ENCODE measurements around the gene IL18BP.

Gene IL18BP

GRCh38 chr11:72030472-72031045, 31.9 kb downstream of the IL18BP start:
- no peaks in the 10 kb centered on the region for H3K27me3 ChIP-seq (ENCODE audit: insufficient read depth, low read length, poor library complexity)
- no peaks in the 10 kb centered on the region for H3K79me1 ChIP-seq (ENCODE audit: low read length)
- H3K36me3 ChIP-seq (ENCODE audit: control insufficient read depth, insufficient read depth, low read length), result peaks cover 5% of the 10 kb centered on the region
- no CpG with 5 or more reads among the region's 1 CpG for WGBS (ENCODE audit: extremely low coverage, insufficient coverage, low lambda C conversion rate)
- H2BK120ac ChIP-seq (ENCODE audit: low read depth, low read length), result no peak overlapping the region
- no peak overlapping the region for H4K5ac ChIP-seq (ENCODE audit: low read length)
- H3K27ac ChIP-seq (ENCODE audit: low read depth, low read length), result no peak overlapping the region
- H3K18ac ChIP-seq (ENCODE audit: low read length), result no peak overlapping the region
- no peak overlapping the region for H3K23ac ChIP-seq (ENCODE audit: low read length)
- H2BK15ac ChIP-seq (replicated peaks; ENCODE audit: low read depth), result no peak overlapping the region
- no peak overlapping the region for H2BK5ac ChIP-seq (ENCODE audit: low read length)
- H3K4me2 ChIP-seq (ENCODE audit: low read length), result no peak overlapping the region
- no peak overlapping the region for H2AK5ac ChIP-seq (ENCODE audit: low read length)
- no peaks in the 10 kb centered on the region for H3K79me2 ChIP-seq (ENCODE audit: control insufficient read depth, insufficient read depth, low read length)
- H3K4me3 ChIP-seq (ENCODE audit: low read length), result no peak overlapping the region
- no peaks in the 10 kb centered on the region for H3K4me1 ChIP-seq (ENCODE audit: control insufficient read depth, low read depth, low read length)
- H3K4ac ChIP-seq (ENCODE audit: low read depth, low read length), result no peak overlapping the region
- H3K56ac ChIP-seq (ENCODE audit: low read length), result no peak overlapping the region
- DNase-seq, result no peak
- H4K8ac ChIP-seq (ENCODE audit: low read depth, low read length), result no peak overlapping the region
- H3K9ac ChIP-seq (ENCODE audit: low read length), result no peak overlapping the region

DNA sequence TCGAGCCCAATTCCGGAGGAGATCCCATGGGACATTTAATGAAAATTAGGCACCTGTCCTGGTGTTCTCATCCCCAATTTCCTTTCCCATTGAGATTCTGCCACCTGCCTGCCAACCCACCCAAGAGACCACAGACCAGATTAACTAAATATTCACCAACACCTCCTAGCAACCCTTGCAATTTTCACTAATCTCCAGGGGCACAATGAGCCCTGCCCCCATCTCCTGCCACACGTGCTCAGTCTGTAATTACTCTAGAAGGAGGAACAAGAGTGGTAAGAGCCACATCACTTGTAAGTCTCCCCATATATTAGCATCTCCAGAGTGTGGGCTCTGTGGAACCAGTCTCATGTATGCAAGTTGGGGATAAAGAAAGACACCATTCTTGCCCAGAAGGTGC, 38.0 kb downstream of the IL18BP start:
- Histone ChIP-seq H3K79me1 (ENCODE audit: low read length) (peaks cover 27% of the 10 kb centered on the region), H3K23ac (ENCODE audit: low read length) (no peak overlapping the region), H3K27me3 (ENCODE audit: insufficient read depth, low read length, poor library complexity) (no peaks in the 10 kb centered on the region), H3K27ac (ENCODE audit: low read depth, low read length) (no peak overlapping the region), H2BK15ac (replicated peaks; ENCODE audit: low read depth) (no peak overlapping the region), H3K4me2 (ENCODE audit: low read length) (no peak overlapping the region), H3K79me2 (ENCODE audit: control insufficient read depth, insufficient read depth, low read length) (peaks cover 39% of the 10 kb centered on the region), H4K8ac (ENCODE audit: low read depth, low read length) (no peak overlapping the region), H3K4ac (ENCODE audit: low read depth, low read length) (no peak overlapping the region), H3K9ac (ENCODE audit: low read length) (no peak overlapping the region), H2BK5ac (ENCODE audit: low read length) (no peak overlapping the region), H2AK5ac (ENCODE audit: low read length) (no peak overlapping the region), H3K18ac (ENCODE audit: low read length) (no peak overlapping the region), H3K4me1 (ENCODE audit: control insufficient read depth, low read depth, low read length) (peaks cover 11% of the 10 kb centered on the region), H4K5ac (ENCODE audit: low read length) (no peak overlapping the region), H3K4me3 (ENCODE audit: low read length) (no peak overlapping the region), H2BK120ac (ENCODE audit: low read depth, low read length) (no peak overlapping the region), H3K36me3 (ENCODE audit: control insufficient read depth, insufficient read depth, low read length) (no peaks in the 10 kb centered on the region), H3K56ac (ENCODE audit: low read length) (no peak overlapping the region)
- WGBS (ENCODE audit: extremely low coverage, insufficient coverage, low lambda C conversion rate), result no CpG with 5 or more reads among the region's 3 CpGs
- no peak for DNase-seq

DNA sequence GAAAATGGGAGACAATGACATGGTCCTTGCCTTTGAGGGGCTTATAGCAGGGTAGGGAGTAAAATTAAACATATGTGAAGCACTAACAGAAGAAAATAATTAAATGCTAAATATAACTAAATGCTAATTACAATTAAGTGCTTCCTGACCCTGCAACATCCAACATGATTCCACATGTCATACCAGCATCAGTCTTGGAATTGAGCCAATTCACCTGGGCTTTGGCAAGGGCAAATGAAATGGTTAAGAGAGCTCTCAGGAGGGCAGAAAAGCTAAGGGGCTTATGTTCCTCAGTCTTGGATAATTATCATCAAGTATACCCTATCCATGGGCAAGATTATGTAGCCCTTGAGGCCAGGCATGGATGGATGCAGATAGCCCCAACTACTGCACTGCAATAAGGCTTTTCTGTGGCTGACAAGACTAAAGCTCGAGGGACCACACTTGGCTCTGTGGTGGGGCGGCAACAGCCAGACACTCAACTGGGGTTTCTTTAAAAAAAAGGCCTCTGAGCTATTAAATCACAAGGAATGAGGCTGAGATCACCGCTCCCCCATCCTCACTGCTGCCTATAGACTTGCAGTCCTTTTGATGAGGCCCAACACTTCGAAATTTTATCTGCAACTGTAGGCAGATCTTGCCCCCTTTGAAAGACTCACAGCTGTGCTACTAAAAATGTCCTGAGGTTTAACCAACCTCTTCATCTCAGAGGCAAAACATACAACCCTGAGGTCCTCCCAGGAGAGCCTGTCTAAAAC, 39.0 kb downstream of the IL18BP start:
- no CpG with 5 or more reads among the region's 4 CpGs for WGBS (ENCODE audit: extremely low coverage, insufficient coverage, low lambda C conversion rate)

GRCh38 chr11:72038491-72038890, 39.8 kb downstream of the IL18BP start:
- peaks cover 41% of the 10 kb centered on the region for H3K79me2 ChIP-seq (ENCODE audit: control insufficient read depth, insufficient read depth, low read length)
- H3K36me3 ChIP-seq (ENCODE audit: control insufficient read depth, insufficient read depth, low read length), result no peaks in the 10 kb centered on the region
- peaks cover 31% of the 10 kb centered on the region for H3K79me1 ChIP-seq (ENCODE audit: low read length)
- no peak overlapping the region for H3K18ac ChIP-seq (ENCODE audit: low read length)
- WGBS (ENCODE audit: extremely low coverage, insufficient coverage, low lambda C conversion rate), result no CpG with 5 or more reads among the region's 2 CpGs
- no peak overlapping the region for H3K4me2 ChIP-seq (ENCODE audit: low read length)
- H4K5ac ChIP-seq (ENCODE audit: low read length), result no peak overlapping the region
- H3K27me3 ChIP-seq (ENCODE audit: insufficient read depth, low read length, poor library complexity), result no peaks in the 10 kb centered on the region
- no peak overlapping the region for H2BK15ac ChIP-seq (replicated peaks; ENCODE audit: low read depth)
- H3K56ac ChIP-seq (ENCODE audit: low read length), result no peak overlapping the region
- H3K27ac ChIP-seq (ENCODE audit: low read depth, low read length), result no peak overlapping the region
- no peak overlapping the region for H2AK5ac ChIP-seq (ENCODE audit: low read length)
- no peak overlapping the region for H3K4me3 ChIP-seq (ENCODE audit: low read length)
- no peak for DNase-seq
- no peak overlapping the region for H4K8ac ChIP-seq (ENCODE audit: low read depth, low read length)
- no peak overlapping the region for H3K9ac ChIP-seq (ENCODE audit: low read length)
- H2BK120ac ChIP-seq (ENCODE audit: low read depth, low read length), result no peak overlapping the region
- no peak overlapping the region for H2BK5ac ChIP-seq (ENCODE audit: low read length)
- H3K4ac ChIP-seq (ENCODE audit: low read depth, low read length), result no peak overlapping the region
- peaks cover 15% of the 10 kb centered on the region for H3K4me1 ChIP-seq (ENCODE audit: control insufficient read depth, low read depth, low read length)
- H3K23ac ChIP-seq (ENCODE audit: low read length), result no peak overlapping the region

More for the DNA sequence above, 39.0 kb downstream of the IL18BP start:
- no peak overlapping the region for H3K23ac ChIP-seq (ENCODE audit: low read length)
- H3K4ac ChIP-seq (ENCODE audit: low read depth, low read length), result no peak overlapping the region
- no peak overlapping the region for H2AK5ac ChIP-seq (ENCODE audit: low read length)
- H4K8ac ChIP-seq (ENCODE audit: low read depth, low read length), result no peak overlapping the region
- H4K5ac ChIP-seq (ENCODE audit: low read length), result no peak overlapping the region
- H3K79me2 ChIP-seq (ENCODE audit: control insufficient read depth, insufficient read depth, low read length), result peaks cover 41% of the 10 kb centered on the region
- no peak overlapping the region for H2BK5ac ChIP-seq (ENCODE audit: low read length)
- H2BK120ac ChIP-seq (ENCODE audit: low read depth, low read length), result no peak overlapping the region
- H2BK15ac ChIP-seq (replicated peaks; ENCODE audit: low read depth), result no peak overlapping the region
- no peaks in the 10 kb centered on the region for H3K27me3 ChIP-seq (ENCODE audit: insufficient read depth, low read length, poor library complexity)
- H3K4me2 ChIP-seq (ENCODE audit: low read length), result no peak overlapping the region
- H3K27ac ChIP-seq (ENCODE audit: low read depth, low read length), result no peak overlapping the region
- peaks cover 31% of the 10 kb centered on the region for H3K79me1 ChIP-seq (ENCODE audit: low read length)
- H3K9ac ChIP-seq (ENCODE audit: low read length), result no peak overlapping the region
- no peak overlapping the region for H3K18ac ChIP-seq (ENCODE audit: low read length)
- H3K56ac ChIP-seq (ENCODE audit: low read length), result no peak overlapping the region
- no peak overlapping the region for H3K4me3 ChIP-seq (ENCODE audit: low read length)
- no peaks in the 10 kb centered on the region for H3K36me3 ChIP-seq (ENCODE audit: control insufficient read depth, insufficient read depth, low read length)
- no peak for DNase-seq
- peaks cover 15% of the 10 kb centered on the region for H3K4me1 ChIP-seq (ENCODE audit: control insufficient read depth, low read depth, low read length)

GRCh38 chr11:72039031-72039855, 40.5 kb downstream of the IL18BP start:
- no peak for DNase-seq
- Histone ChIP-seq H2BK15ac (replicated peaks; ENCODE audit: low read depth) (no peak overlapping the region), H3K4me3 (ENCODE audit: low read length) (no peak overlapping the region), H3K9ac (ENCODE audit: low read length) (peak overlapping the region; percentile 26), H3K79me1 (ENCODE audit: low read length) (peaks cover 32% of the 10 kb centered on the region), H3K27ac (ENCODE audit: low read depth, low read length) (no peak overlapping the region), H2BK5ac (ENCODE audit: low read length) (no peak overlapping the region), H4K8ac (ENCODE audit: low read depth, low read length) (no peak overlapping the region), H2AK5ac (ENCODE audit: low read length) (no peak overlapping the region), H3K36me3 (ENCODE audit: control insufficient read depth, insufficient read depth, low read length) (no peaks in the 10 kb centered on the region), H3K18ac (ENCODE audit: low read length) (no peak overlapping the region), H3K4me1 (ENCODE audit: control insufficient read depth, low read depth, low read length) (peaks cover 15% of the 10 kb centered on the region), H3K27me3 (ENCODE audit: insufficient read depth, low read length, poor library complexity) (no peaks in the 10 kb centered on the region), H3K23ac (ENCODE audit: low read length) (peak overlapping the region; percentile 15), H3K4me2 (ENCODE audit: low read length) (no peak overlapping the region), H4K5ac (ENCODE audit: low read length) (no peak overlapping the region), H3K4ac (ENCODE audit: low read depth, low read length) (no peak overlapping the region), H3K56ac (ENCODE audit: low read length) (peak overlapping the region; percentile 62), H3K79me2 (ENCODE audit: control insufficient read depth, insufficient read depth, low read length) (peaks cover 41% of the 10 kb centered on the region), H2BK120ac (ENCODE audit: low read depth, low read length) (no peak overlapping the region)
- no CpG with 5 or more reads among the region's 5 CpGs for WGBS (ENCODE audit: extremely low coverage, insufficient coverage, low lambda C conversion rate)
